Suprapubic skin (tissue), 4 donors: ENCODE results near the gene FHOD3. TPM values are rescaled to one million over a fixed set of nuclear protein-coding genes. Genes with fewer than 3 reads are reported as not detected.

Experiments used
- DNase-seq, 2 donors: peaks; one replicate each; pipeline ENCODE4 v3.0.0-alpha.2; 2019; ENCODE audit warnings: low spot score in 2 of 2
- H3K27ac ChIP-seq: fragments of 200-600 bp; sonication (generic); one replicate; pipeline ENCODE4 v1.5.1; 2019
- H3K27me3 ChIP-seq: fragments of 200-600 bp; sonication (generic); one replicate; pipeline ENCODE4 v1.5.1; 2019
- H3K36me3 ChIP-seq: fragments of 200-600 bp; sonication (generic); one replicate; pipeline ENCODE4 v1.5.1; 2019
- H3K4me1 ChIP-seq: fragments of 200-600 bp; sonication (generic); one replicate; pipeline ENCODE4 v1.5.1; 2019
- H3K4me3 ChIP-seq: fragments of 200-600 bp; sonication (generic); one replicate; pipeline ENCODE4 v1.5.1; 2019; ENCODE audit warnings: mild to moderate bottlenecking
- H3K9me3 ChIP-seq: fragments of 200-600 bp; sonication (generic); one replicate; pipeline ENCODE4 v1.5.1; 2019
- CTCF ChIP-seq, 2 donors: fragments of 200-600 bp in 1 of 2; fragments of 450-650 bp in 1 of 2; sonication (generic) in 1 of 2; IDR thresholded peaks; one replicate each; pipeline ENCODE4 v1.5.1; 2016 to 2019; ENCODE audit warnings: antibody characterized with exemption in 2 of 2, mild to moderate bottlenecking in 1 of 2, moderate library complexity in 1 of 2
- EP300 ChIP-seq: sonication (generic); formaldehyde crosslinking; IDR thresholded peaks from one replicate; pipeline ENCODE4 v1.6.1; 2017; ENCODE audit warnings: antibody characterized with exemption
- POLR2A ChIP-seq, 2 donors: fragments of 450-650 bp; IDR thresholded peaks; one replicate each; pipeline ENCODE4 v1.6.1; 2017; ENCODE audit warnings: antibody characterized with exemption in 2 of 2, mild to moderate bottlenecking in 2 of 2, moderate library complexity in 2 of 2
- POLR2AphosphoS5 ChIP-seq, 3 donors: sonication (generic); formaldehyde crosslinking; IDR thresholded peaks; one replicate each; pipeline ENCODE4 v1.6.1; 2017; ENCODE audit warnings: antibody characterized with exemption in 3 of 3
- WGBS: methylation state at CpG from one replicate; pipeline ENCODE4 v1.1.5; 2018; 5-methylcytosine and 5-hydroxymethylcytosine counted together
- total RNA-seq, 4 donors: library from RNA; depleted of rRNA; stranded (reverse); fragments of >200 nt; gene quantifications; one replicate each; pipeline ENCODE4 v1.1.0, GENCODE V29; 2016

The FHOD3 gene
- total RNA-seq, 4 donors from 2014 or later = 5.8 to 18.7 (median 15.5) TPM

DNA sequence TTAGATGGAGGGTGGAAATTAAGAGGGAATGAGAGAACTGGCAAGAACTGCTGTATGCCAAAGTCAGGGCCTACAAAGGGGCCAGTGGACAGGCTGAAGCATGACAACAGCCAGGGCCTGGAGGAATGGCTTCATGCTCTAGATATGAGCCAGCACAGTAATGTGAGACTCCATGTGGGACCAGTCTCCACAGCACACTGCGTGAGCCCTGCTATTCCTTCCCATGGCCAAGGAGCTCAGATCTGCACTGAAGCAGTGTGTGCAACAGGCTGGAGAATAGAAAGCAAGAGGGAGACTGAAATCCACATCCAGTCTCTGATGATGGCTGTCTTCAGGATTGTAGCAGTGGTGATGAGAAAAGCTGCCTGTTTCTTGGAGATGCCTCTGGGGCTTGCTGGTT lies 368.4 kb downstream of the FHOD3 start:
- no peaks in the 10 kb centered on the region for H3K36me3 ChIP-seq
- no peaks in the 10 kb centered on the region for H3K9me3 ChIP-seq
- DNase-seq = no peak
- peaks cover 8% of the 10 kb centered on the region for H3K4me1 ChIP-seq
- TF ChIP-seq POLR2A (IDR thresholded peaks at IDR 0.05) = no peak
- no peak overlapping the region for H3K4me3 ChIP-seq
- no peaks in the 10 kb centered on the region for H3K27me3 ChIP-seq
- 89% methylated on average over 1 of the region's 1 CpG for WGBS
- H3K27ac ChIP-seq = no peak overlapping the region

GRCh38 chr18:36667811-36668210 lies 370.3 kb downstream of the FHOD3 start:
- Histone ChIP-seq H3K9me3 (no peaks in the 10 kb centered on the region), H3K4me3 (no peak overlapping the region), H3K4me1 (peaks cover 23% of the 10 kb centered on the region), H3K27ac (no peak overlapping the region), H3K36me3 (no peaks in the 10 kb centered on the region), H3K27me3 (no peaks in the 10 kb centered on the region)
- 93% methylated on average over 1 of the region's 1 CpG for WGBS
- no peak for DNase-seq
- TF ChIP-seq POLR2A (IDR thresholded peaks at IDR 0.05) (no peak), CTCF (IDR thresholded peaks at IDR 0.05) (no peak), POLR2AphosphoS5 (IDR thresholded peaks at IDR 0.05) (no peak), EP300 (no peak)

GRCh38 chr18:36668349-36668748 lies 370.8 kb downstream of the FHOD3 start:
- Histone ChIP-seq H3K36me3 (no peaks in the 10 kb centered on the region), H3K27ac (no peak overlapping the region), H3K9me3 (no peaks in the 10 kb centered on the region), H3K4me1 (peaks cover 26% of the 10 kb centered on the region), H3K27me3 (no peaks in the 10 kb centered on the region), H3K4me3 (no peak overlapping the region)
- DNase-seq = no peak
- 92% methylated on average over 1 of the region's 1 CpG for WGBS
- TF ChIP-seq EP300 (no peak), CTCF (IDR thresholded peaks at IDR 0.05) (no peak), POLR2AphosphoS5 (IDR thresholded peaks at IDR 0.05) (no peak), POLR2A (IDR thresholded peaks at IDR 0.05) (no peak)

DNA sequence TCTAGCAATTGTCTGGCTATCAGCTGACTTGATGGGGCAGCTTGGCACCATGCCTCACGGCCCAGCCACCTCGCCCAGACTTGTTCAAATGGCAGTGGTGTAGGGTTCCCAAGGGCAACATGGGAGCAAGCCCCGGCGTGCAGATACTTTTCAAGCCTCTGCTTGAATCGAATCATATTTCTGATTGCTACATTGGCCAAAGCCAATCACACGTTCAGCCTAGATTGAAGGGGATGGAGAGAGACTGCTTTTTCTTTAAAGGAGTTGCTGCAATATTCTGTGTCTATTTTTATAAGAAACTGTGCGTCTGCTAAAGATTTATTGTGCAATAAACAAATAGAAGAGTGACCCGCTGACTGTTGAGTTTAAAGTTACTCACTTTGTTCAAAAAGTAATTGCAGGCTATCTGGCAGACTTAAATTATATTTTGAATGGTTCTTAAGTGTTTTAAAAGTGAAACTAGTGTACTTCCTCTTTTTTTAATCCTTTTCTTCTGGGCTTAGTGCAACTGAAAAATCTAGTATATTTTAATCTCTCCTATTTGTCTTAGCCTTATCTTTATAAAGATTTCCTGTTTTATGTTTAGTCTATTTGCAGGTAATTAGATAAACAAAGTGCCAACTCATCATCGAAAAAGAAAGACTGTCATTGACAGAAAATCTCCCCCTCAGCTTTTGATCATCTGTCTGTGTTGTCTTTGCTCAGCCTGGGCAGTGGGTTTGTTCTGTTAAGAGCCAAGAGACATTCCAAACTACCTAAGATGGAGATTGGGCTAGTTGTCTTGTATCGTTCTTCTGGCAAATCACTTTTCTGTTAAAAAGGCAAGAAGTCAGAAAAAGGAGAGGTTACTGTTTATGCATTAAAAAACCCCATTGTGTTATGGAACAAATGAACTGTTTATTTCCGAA lies 375.2 kb downstream of the FHOD3 start:
- Histone ChIP-seq H3K36me3 (no peaks in the 10 kb centered on the region), H3K27ac (peak overlapping the region; percentile 64), H3K27me3 (no peaks in the 10 kb centered on the region), H3K4me1 (peaks cover 27% of the 10 kb centered on the region), H3K9me3 (peaks cover 3% of the 10 kb centered on the region), H3K4me3 (peak overlapping the region; percentile 28)
- WGBS = 24% methylated on average over 10 of the region's 11 CpGs
- TF ChIP-seq POLR2AphosphoS5 (IDR thresholded peaks at IDR 0.05) (peak in 1 of 3 donors; percentile 23), CTCF (IDR thresholded peaks at IDR 0.05) (no peak)
- no peak for DNase-seq

DNA sequence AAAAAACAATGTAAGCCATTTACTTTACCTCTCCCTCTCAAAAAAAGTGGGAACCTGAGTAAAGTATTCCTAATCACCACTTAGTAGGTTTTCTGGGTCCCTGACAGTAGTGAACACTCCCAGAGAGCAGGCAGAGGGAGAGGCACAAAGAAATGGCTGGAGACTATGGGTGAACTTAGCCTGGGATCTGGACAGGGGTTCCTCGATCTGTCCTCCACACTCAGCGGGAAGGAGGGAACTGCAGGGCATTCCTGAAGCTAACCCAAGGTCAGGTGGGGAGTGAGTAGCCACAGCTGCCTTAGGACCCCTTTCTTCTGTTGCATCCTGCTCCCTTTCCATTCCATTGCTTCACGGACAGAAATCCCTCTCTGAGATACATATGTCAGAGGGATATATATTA lies 375.9 kb downstream of the FHOD3 start:
- no peak for TF ChIP-seq CTCF (IDR thresholded peaks at IDR 0.05)
- no peak for TF ChIP-seq EP300
- TF ChIP-seq POLR2A (IDR thresholded peaks at IDR 0.05) = no peak
- TF ChIP-seq POLR2AphosphoS5 (IDR thresholded peaks at IDR 0.05) = no peak
- peaks cover 27% of the 10 kb centered on the region for H3K4me1 ChIP-seq
- H3K36me3 ChIP-seq = no peaks in the 10 kb centered on the region
- H3K27ac ChIP-seq = no peak overlapping the region
- WGBS = 85% methylated on average over 3 of the region's 3 CpGs
- H3K27me3 ChIP-seq = no peaks in the 10 kb centered on the region
- peaks cover 3% of the 10 kb centered on the region for H3K9me3 ChIP-seq
- no peak for DNase-seq
- no peak overlapping the region for H3K4me3 ChIP-seq
